Activated gamma-delta T cell (primary cell): ENCODE results near the gene TRPM8.
"Not testable (repeated sequence)": the region's sequence is repeated elsewhere in the genome, so short reads cannot be mapped to it uniquely, and the experiment has no call there.

ENCODE experiments used
- DNase-seq: peaks from one replicate; lab custom pipeline; 2025; lab: John Stamatoyannopoulos, UW

TRPM8 gene

GRCh38 chr2:233938676-233939370 lies 21.6 kb downstream of the TRPM8 start:
- DNase-seq, result no peak

GRCh38 chr2:233940376-233941276 lies 23.5 kb downstream of the TRPM8 start:
- DNase-seq, result no peak

- no peak for DNase-seq
These were observed 25.6 kb downstream of the TRPM8 start for GRCh38 chr2:233942731-233943130.

GRCh38 chr2:233944269-233944668 lies 27.1 kb downstream of the TRPM8 start:
- no peak for DNase-seq

- DNase-seq, result no peak
These were observed 27.5 kb downstream of the TRPM8 start for GRCh38 chr2:233944722-233945121.

- no peak for DNase-seq
These were observed 28.0 kb downstream of the TRPM8 start for GRCh38 chr2:233945146-233945545.

GRCh38 chr2:233950078-233950825 lies 33.1 kb downstream of the TRPM8 start:
- no peak for DNase-seq

GRCh38 chr2:233952335-233952734 lies 35.2 kb downstream of the TRPM8 start:
- no peak for DNase-seq

- DNase-seq, result no peak
These were observed 36.1 kb downstream of the TRPM8 start for GRCh38 chr2:233953087-233953801.

- no peak for DNase-seq
These were observed 43.0 kb downstream of the TRPM8 start for GRCh38 chr2:233960203-233960602.

GRCh38 chr2:233961905-233962304 lies 44.7 kb downstream of the TRPM8 start:
- DNase-seq, result no peak

GRCh38 chr2:233964581-233964980 lies 47.4 kb downstream of the TRPM8 start:
- DNase-seq, result no peak

GRCh38 chr2:233965032-233965603 lies 47.9 kb downstream of the TRPM8 start:
- DNase-seq, result no peak

- not testable (repeated sequence) for DNase-seq
These were observed 48.5 kb downstream of the TRPM8 start for GRCh38 chr2:233965646-233966045.

- no peak for DNase-seq
These were observed 49.2 kb downstream of the TRPM8 start for GRCh38 chr2:233966388-233966787.

GRCh38 chr2:233967164-233967563 lies 50.0 kb downstream of the TRPM8 start:
- DNase-seq, result no peak

GRCh38 chr2:233968556-233968955 lies 51.4 kb downstream of the TRPM8 start:
- DNase-seq, result no peak

GRCh38 chr2:233972460-233972859 lies 55.3 kb downstream of the TRPM8 start:
- DNase-seq, result not testable (repeated sequence)

GRCh38 chr2:233972941-233973575 lies 55.9 kb downstream of the TRPM8 start:
- no peak for DNase-seq

- DNase-seq, result no peak
These were observed 56.6 kb downstream of the TRPM8 start for GRCh38 chr2:233973786-233974185.

- DNase-seq, result no peak
These were observed 57.4 kb downstream of the TRPM8 start for GRCh38 chr2:233974530-233975071.
